ENCODE measurements around the gene CD36. TPM values are rescaled to one million over a fixed set of nuclear protein-coding genes. Genes with fewer than 3 reads are reported as not detected.

CD36 gene
- total RNA-seq, 1 donor, result 22.8 TPM

DNA sequence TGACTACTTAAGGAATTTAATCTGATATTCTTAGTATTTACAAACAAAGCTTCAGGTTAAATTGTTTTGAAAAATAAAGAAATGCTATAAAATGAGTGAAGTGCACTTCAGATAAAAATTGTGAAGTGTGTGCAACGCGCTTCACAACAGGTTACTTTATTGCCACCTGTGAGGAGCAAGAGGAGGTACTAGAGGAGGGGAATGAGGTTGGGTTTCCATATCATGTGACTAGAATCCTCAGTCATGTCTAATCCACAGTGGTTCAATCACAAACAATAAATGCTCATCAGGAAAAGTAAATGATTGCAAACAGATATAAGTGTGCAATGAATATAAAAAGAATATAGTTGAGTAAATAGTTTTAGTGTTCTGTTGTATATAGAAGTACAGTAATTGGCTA, 34.5 kb upstream of the CD36 start:
- H3K4me1 ChIP-seq (ENCODE audit: insufficient read depth, low read length), result no peaks in the 10 kb centered on the region

GRCh38 chr7:80604436-80604835, 34.0 kb upstream of the CD36 start:
- no peaks in the 10 kb centered on the region for H4K20me1 ChIP-seq (ENCODE audit: insufficient read depth, low read length)
- no peak overlapping the region for H3K27ac ChIP-seq (ENCODE audit: low read depth, low read length)
- no peak for TF ChIP-seq CTCF (IDR thresholded peaks at IDR 0.05; ENCODE audit: extremely low read depth, low read depth, low read length)
- no peaks in the 10 kb centered on the region for H3K36me3 ChIP-seq (ENCODE audit: insufficient read depth, low read length)
- no peaks in the 10 kb centered on the region for H3K9me3 ChIP-seq (ENCODE audit: low read depth, low read length)
- H3K4me3 ChIP-seq (ENCODE audit: insufficient read depth, low read length), result no peak overlapping the region
- no peak overlapping the region for H3K4me2 ChIP-seq (ENCODE audit: insufficient read depth, low read length)
- no peaks in the 10 kb centered on the region for H3K27me3 ChIP-seq (ENCODE audit: insufficient read depth, low read length)
- no peaks in the 10 kb centered on the region for H3K4me1 ChIP-seq (ENCODE audit: insufficient read depth, low read length)
- H3K79me2 ChIP-seq (ENCODE audit: insufficient read depth, low read length), result no peaks in the 10 kb centered on the region
- peak; percentile 4 for DNase-seq (ENCODE audit: insufficient read length, low spot score, missing footprints)
- H2AFZ ChIP-seq (ENCODE audit: low read length), result no peak overlapping the region

More for the DNA sequence above, 34.5 kb upstream of the CD36 start:
- Histone ChIP-seq H3K9me3 (ENCODE audit: low read depth, low read length) (no peaks in the 10 kb centered on the region), H3K79me2 (ENCODE audit: insufficient read depth, low read length) (no peaks in the 10 kb centered on the region), H2AFZ (ENCODE audit: low read length) (no peak overlapping the region), H3K4me2 (ENCODE audit: insufficient read depth, low read length) (no peak overlapping the region), H3K27ac (ENCODE audit: low read depth, low read length) (no peak overlapping the region), H4K20me1 (ENCODE audit: insufficient read depth, low read length) (no peaks in the 10 kb centered on the region), H3K36me3 (ENCODE audit: insufficient read depth, low read length) (no peaks in the 10 kb centered on the region), H3K27me3 (ENCODE audit: insufficient read depth, low read length) (no peaks in the 10 kb centered on the region), H3K4me3 (ENCODE audit: insufficient read depth, low read length) (no peak overlapping the region)
- TF ChIP-seq CTCF (IDR thresholded peaks at IDR 0.05; ENCODE audit: extremely low read depth, low read depth, low read length), result no peak
- no peak for DNase-seq (ENCODE audit: insufficient read length, low spot score, missing footprints)

DNA sequence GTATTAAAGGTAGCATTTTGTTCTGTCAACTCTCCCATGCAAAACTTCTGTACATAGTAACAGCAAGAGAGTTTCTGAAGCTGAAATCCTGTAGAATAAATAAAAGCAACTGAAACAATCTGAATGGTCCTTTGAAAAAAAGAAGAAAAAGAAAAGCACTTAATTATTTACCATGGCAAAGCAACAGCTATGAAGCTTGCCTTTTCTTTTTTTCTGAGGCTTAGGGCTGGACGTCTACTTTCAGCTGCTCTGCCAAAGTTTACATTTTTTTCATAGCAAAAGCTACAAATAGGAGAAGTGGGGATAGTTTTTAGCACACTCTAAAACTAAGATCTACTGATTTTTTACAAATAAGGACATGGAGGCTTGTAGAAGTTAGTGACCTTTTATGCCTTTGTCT, 31.3 kb upstream of the CD36 start:
- Histone ChIP-seq H3K36me3 (ENCODE audit: insufficient read depth, low read length) (no peaks in the 10 kb centered on the region), H3K79me2 (ENCODE audit: insufficient read depth, low read length) (no peaks in the 10 kb centered on the region), H3K9me3 (ENCODE audit: low read depth, low read length) (no peaks in the 10 kb centered on the region), H3K4me2 (ENCODE audit: insufficient read depth, low read length) (no peak overlapping the region), H2AFZ (ENCODE audit: low read length) (no peak overlapping the region), H3K4me1 (ENCODE audit: insufficient read depth, low read length) (peaks cover 9% of the 10 kb centered on the region), H3K4me3 (ENCODE audit: insufficient read depth, low read length) (no peak overlapping the region), H4K20me1 (ENCODE audit: insufficient read depth, low read length) (no peaks in the 10 kb centered on the region), H3K27ac (ENCODE audit: low read depth, low read length) (no peak overlapping the region), H3K27me3 (ENCODE audit: insufficient read depth, low read length) (no peaks in the 10 kb centered on the region)
- TF ChIP-seq CTCF (IDR thresholded peaks at IDR 0.05; ENCODE audit: extremely low read depth, low read depth, low read length), result no peak
- no peak for DNase-seq (ENCODE audit: insufficient read length, low spot score, missing footprints)

DNA sequence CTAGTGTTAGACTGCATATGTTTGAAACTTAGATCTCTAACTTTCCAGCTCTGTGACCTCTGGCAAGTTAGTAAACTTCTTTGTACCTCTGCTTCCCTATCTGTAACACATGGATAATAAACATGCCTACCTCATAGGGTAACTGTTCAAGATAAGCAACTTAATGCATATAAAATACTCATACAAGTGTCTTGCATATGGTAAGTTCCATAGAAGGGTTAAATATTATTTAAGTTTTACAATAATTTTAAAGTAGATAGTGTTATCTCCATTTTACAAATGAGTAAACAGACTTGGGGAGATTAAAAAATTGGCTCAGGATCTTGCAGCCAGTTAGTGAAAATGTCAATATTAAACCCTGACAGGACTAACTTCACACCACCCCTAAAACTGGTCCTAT, 30.1 kb upstream of the CD36 start:
- Histone ChIP-seq H4K20me1 (ENCODE audit: insufficient read depth, low read length) (no peaks in the 10 kb centered on the region), H3K4me2 (ENCODE audit: insufficient read depth, low read length) (no peak overlapping the region), H3K4me3 (ENCODE audit: insufficient read depth, low read length) (no peak overlapping the region), H3K4me1 (ENCODE audit: insufficient read depth, low read length) (peaks cover 11% of the 10 kb centered on the region), H3K79me2 (ENCODE audit: insufficient read depth, low read length) (no peaks in the 10 kb centered on the region), H2AFZ (ENCODE audit: low read length) (no peak overlapping the region), H3K36me3 (ENCODE audit: insufficient read depth, low read length) (no peaks in the 10 kb centered on the region), H3K27me3 (ENCODE audit: insufficient read depth, low read length) (no peaks in the 10 kb centered on the region), H3K27ac (ENCODE audit: low read depth, low read length) (no peak overlapping the region), H3K9me3 (ENCODE audit: low read depth, low read length) (no peaks in the 10 kb centered on the region)
- DNase-seq (ENCODE audit: insufficient read length, low spot score, missing footprints), result no peak
- TF ChIP-seq CTCF (IDR thresholded peaks at IDR 0.05; ENCODE audit: extremely low read depth, low read depth, low read length), result no peak

Data from osteoblast (primary cell).